Stimulated activated CD8-positive, alpha-beta memory T cell treated with anti-CD3 and anti-CD28 coated beads, Interleukin-12 subunit alpha, Interleukin-12 subunit beta, amount 100 ng/mL, for 1 hour (primary cell): ENCODE results near the gene SLC35G1.

Source experiments
- DNase-seq: peaks from one replicate; pipeline ENCODE4 v3.0.0-alpha.2; 2020; ENCODE audit warnings: low read depth

SLC35G1 gene

DNA sequence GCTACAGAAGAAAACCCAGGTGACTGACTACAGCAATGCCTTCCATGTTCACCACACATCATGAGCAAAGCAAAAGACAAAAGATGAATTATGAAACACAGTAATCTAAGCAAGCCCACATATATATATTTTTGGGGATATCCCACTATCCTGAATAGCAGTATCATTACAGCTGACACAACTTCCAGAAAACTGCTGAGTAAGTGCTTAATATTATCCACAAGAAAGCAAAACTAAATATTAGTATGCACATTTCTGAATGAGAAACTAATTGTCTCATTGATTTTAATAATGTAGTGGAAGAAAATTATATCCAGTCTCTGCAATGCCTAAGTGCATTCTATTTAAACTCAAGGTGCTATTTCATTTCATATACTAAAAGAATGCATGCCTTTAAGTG, 14.5 kb upstream of the SLC35G1 start:
- no peak for DNase-seq

DNA sequence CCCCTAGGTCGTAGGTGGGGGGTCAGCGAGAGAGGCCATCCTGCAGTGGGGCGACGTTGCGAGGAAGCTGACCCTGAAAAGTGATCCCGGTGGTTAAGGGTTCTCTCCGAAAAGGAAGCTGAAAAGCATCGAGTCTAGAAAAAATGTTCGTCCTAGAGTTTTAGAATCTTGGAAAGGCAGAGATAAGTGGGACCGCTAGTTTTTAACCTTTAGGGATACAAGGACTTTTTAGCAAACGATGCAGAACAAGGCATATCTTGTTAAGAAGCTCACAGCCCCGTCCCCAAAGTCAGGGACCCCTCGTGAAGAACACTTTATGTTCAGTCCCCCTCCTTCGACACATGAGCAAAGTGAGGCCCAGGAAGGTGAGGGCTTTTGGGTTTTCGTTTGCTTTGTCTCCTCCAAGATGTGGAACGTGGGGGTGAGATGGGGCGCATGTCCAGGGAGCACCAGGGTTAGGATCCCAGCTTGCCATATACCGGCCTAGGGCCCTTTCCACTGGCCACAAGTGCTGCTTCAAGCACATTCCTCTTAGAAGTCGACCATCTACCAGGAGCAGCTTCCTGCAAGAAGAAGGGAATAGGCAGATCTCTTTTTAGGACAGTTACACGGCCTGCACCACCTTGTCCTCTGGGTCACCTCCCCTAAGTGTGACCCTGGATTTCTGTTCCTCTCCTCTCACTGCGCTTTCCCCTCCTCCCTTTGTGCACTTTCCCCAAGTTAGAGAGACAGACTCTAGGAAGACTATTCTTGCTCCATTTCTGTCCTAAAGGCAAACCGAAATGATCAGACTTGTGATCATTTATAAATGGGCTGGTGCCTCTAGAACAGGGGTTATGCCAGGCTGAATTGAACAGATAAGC, 969 bp downstream of the SLC35G1 start:
- DNase-seq: no peak

DNA sequence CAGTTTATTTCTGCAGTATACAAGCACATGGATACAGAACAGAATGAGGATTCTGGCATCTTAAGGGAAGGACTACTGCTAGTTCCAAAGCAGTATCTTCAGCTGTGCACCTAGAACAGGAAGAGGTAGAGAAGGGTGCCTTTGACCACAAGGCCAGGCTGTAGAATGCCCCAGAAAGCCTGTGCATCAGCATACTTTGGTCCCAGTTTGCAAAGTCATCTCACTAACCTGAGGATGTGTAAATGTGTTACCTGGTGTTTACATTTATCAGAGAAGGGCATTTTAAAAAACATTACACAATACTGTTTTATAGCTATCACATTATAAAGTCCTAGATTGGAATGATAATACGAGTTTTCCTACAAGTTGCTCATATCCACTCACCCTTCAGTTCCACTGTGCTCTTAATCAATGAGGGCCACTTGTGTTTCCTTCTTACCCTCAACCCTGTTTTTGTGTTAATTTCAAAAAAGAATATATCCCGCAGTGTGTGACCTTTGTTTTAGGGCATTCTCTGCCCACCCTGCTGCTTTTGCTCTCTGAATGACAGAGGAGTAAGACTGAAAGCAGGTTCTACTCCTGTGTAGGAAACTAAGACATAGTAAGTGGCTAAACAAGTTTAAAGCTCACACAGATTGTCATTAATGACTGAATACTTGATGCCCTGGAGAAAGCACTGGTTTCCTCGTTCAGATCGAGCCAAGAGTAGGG, 3.4 kb downstream of the SLC35G1 start:
- no peak for DNase-seq

DNA sequence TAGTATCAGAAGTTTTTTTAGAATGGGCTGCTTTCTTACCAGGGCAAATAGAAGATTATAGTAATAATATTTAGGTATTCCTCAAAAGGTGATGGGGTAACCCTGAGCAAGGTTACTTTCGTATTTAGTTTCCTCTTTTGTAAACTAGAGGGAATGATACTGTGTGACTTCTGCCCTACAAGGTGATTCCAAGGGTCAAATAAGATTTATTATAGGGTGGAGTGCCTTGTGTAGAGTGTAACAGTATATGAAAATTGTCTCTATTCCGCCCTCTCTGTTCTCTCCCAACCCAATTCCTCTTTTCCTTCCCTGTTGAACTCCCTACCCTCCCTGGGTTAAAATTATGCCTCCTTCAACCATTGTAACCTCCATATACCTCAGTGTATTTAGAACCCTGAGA, 5.3 kb downstream of the SLC35G1 start:
- DNase-seq: no peak

DNA sequence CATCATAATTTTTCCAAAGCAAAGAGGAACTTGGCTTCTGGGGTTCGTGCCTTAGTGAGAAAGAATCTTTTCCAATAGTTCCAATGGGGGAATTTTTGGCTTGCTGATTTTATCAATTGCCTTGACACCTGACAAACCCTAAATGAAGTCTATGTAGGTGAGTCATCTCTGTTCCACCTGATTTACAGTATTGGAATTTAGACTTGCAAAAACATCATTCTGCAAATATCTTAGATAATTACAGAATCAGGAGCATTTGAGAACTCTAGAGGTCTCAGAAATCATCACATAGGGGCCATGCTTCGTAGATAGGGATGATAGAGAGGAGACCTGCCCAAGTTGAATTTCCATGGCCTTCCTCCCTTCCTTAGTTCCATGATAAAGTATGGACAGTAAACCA, 9.3 kb downstream of the SLC35G1 start:
- DNase-seq: no peak

DNA sequence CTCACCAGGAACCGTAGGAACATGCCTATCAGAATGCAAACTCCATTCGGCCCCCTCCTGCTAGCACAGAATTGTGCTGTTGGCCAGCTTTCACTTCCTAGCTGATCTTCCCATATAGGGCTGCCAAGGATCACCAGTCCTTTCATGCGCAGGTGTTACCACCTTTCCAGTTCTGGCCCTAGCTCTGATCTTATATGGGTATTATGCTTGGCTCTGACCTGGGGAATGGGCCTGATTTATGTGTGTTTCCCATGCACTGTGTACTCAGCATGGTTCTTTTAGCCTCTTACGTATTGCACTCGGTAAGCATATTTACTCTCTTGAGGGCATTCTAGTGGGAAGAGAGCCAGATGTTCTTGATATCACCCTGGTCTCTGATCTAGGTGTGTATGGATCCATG, 11.1 kb downstream of the SLC35G1 start:
- DNase-seq: no peak

DNA sequence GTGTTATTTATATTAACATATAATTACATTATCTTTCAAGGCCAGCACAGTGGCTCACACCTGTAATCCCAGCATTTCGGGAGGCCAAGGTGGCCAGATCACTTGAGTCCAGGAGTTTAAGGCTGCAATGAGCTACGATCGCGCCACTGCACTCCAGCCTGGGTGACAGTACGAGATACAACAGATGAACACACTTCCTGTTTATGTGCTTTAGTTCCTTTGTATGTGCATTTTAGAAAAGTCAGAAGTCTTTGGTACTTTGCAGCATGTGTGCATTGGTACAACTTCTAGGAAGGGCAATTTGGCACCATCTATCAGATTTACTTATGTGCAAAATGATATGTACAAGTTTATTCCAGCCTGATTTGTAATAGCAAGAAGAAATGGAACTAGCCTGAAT, 13.3 kb downstream of the SLC35G1 start:
- DNase-seq: no peak

DNA sequence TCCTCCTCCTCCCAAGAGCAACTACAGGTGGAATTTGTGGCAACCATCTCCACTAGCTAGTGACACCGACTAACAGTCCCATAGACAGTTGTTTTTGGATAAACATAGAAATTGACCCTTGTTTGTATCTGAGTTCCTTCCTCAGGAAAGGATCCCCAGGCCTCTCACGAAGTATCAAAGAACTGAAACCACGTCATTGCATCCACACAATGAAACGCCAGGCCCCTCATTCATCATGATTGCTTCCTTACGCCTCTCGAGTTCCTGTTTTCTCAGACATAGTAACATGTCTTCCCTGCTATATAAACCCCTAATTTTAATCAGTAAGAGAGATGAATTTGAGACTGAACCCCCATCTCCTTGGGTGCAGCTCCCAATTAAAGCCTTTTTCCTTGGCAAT, 18.1 kb downstream of the SLC35G1 start:
- DNase-seq: no peak

DNA sequence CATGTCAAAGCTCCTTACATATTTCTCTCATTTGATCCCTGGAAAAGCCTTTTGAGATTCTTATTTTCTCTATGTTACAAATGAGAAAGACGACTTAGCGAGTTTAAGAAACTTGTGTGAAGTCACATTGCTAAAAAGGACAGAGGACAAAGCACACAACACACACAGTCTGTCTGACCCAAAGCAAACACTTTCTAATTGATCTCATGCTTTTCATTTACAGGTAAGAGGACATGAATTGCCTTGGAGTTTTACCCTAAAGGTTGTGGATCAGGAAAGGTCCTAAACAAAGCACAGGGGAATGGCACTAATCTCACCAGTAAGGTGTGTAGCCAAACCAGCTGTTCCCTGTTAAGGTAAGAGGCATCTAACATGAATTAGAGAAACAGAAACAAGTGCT, 18.7 kb downstream of the SLC35G1 start:
- DNase-seq: no peak

DNA sequence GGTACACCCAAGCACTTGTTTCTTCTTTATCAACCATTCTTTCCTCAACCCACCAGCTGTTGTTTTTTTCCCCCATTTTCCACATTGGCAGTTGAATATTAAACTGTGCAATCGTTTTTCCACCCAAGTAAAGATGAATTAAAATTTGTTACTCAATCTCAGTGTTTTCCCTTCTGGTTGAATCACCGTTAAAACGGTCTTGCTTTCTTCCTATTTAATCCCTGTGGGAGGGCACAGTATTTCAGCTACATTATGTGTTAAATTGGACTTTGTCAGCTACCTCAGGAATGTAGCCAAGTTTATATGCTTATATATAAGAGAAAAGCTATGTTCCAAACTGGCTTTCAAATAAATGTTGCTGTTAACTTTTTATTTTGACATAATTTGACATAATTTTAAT, 19.9 kb downstream of the SLC35G1 start:
- DNase-seq: no peak

DNA sequence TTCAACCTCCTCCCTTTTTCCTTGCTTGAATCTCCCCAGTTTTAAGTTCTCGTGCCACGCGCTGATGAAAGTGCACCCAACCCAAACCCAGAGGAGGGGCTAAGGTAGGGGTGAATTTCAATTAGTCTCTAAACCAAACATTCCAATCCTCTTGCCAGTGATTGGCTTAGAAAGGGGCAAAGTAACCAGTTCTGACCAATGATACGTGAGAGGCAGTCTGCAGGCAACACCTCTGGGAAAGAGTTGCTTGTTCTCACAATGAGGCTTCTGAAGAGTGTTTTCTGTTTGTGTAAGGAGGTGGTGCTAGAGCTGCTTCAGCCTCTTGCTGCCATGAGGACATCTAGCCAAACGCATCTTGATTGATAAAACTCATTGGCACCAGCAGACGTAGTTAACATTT, 21.8 kb downstream of the SLC35G1 start:
- no peak for DNase-seq

DNA sequence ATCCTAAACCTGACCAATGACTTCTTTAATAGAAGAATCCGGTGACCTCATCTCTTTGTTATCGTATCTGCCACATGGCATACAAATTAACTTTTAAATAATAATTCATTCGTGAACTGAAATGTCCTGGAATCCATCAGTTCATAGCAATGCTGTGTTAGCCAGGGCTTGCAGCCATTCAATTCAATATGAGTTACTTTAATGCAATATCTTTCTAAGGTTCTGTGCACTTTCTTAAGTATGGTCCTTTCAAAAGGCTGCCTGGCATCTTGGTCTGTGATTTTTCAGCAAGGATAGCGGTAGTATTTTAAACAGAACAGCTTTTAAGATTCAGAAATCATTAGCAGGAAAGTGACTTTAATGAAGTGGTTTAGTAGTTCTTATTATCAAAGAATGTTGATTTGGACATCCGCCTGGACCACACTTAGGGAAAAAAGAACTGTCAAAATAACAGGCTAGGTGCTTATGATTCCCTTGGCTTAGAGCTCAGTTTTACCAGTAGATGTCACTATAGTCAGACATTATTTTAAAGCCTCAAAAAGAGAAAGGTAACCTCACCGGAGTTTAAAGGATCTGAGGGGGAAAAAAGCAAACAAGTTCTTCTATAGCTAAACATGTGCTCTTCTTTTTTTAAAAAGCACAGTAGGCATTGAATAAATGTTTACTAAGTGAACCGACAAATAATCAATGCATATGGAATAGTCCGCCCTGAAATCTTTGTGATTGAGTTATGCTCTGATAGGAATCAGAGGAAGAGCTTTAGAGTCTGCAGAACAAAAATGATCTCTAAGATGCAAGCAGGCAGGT, 22.7 kb downstream of the SLC35G1 start:
- DNase-seq: no peak

DNA sequence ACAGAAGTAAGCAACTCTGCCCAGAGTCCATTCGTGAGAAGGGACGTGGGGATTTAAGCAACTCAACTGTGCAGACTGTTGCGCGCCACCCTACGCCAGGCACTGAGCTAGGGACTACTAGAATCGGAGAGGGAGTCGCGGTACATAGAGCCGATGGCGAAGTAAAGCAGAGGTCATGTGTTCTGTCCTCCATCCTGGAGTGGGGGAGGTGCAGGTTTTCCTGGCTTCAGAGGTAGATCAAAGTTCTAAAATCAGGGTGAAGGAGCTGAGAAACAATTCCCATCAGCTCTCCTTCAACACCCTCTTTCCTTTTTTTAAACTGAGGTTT, 23.2 kb downstream of the SLC35G1 start:
- no peak for DNase-seq

DNA sequence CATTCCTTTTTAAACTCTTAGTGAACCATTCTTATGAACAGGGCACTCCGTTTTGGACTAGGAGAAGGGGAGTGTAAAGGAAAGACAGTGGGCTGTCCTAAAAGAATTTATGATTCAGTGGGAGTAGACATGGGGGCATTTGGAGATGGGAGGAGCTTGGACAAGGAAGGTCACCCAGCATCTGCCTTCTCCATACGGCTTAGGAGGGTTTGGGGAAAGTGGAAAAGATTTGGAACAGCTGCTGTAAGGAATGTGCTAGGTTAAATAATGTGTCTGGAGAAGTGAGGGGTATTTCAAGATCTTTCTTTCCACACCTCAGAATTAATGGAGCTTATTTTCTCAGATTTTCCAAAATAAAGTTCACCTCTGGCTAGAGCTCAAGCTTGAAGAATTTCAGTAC, 24.0 kb downstream of the SLC35G1 start:
- DNase-seq: no peak

DNA sequence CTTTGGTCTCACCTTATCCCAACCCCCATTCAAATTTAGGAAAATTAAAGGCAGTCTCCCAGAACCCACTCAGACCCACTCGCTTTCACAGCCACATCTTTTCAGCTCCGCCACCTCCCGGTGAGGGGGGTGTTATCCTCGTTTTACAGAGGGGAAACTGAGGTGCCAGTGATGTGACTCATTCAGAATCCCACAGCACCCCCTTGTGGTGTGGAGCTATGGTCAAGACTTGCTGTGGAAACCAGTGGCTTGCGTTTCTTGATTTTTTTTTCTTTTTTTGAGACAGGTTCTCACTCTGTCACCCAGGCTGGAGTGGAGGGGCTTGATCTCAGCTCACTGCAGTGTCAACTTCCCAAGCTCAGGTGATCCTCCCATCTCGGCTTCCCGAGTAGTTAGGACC, 27.6 kb downstream of the SLC35G1 start:
- peak; percentile 11 for DNase-seq

DNA sequence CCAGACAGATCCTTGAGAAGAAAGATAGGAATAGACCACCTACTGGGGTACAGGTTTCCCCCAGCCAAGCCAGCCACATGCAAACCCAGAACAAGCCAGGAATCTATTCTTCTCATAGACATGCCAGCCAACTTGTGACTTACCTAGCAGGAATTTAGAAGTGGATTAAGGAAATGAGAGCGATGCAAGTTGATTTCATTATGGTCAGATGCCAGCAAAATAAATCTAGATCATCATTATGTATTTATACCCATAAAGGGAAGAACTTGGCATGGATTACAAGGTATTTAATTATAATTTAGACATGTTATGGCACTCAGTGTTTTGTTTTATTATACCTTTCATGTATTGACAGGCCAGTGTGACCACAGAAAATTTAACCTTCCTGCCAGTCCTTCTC, 32.8 kb downstream of the SLC35G1 start:
- no peak for DNase-seq

DNA sequence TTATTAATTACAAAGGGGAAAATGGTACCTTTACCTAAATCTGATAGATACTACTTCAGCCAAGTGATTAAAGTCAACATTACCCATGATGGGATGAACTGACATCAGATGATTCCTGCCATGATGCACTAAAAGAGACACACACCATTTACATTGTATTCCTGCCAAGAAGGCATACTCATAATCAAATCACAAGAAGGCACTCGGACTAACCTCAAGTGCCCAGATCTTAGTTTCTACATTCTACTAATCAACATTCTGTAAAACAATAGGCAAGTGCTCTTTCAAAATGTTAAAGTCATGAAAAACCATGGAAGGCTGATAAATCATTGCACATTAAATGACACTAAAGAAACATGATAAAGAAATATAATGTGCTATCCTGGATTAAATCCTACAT, 44.4 kb downstream of the SLC35G1 start:
- no peak for DNase-seq

DNA sequence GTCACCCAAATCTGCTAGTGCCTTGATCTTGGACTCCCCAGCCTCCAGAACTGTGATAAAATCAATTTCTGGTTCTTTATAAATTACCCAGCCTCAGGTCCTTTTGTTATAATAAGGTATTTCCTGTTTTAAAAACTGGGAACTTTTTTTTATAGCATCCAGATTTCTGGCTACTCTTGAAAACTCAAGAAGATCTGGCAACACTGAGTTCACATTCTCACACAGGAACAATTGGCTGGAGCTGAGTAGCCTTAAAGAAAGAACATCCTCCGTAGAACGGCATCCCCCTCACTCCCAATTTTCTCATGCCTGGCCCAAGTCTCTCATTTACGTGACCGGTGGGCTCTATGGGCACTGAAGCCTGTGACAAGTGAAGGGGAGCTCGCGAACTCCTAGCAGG, 47.1 kb downstream of the SLC35G1 start:
- DNase-seq: no peak

DNA sequence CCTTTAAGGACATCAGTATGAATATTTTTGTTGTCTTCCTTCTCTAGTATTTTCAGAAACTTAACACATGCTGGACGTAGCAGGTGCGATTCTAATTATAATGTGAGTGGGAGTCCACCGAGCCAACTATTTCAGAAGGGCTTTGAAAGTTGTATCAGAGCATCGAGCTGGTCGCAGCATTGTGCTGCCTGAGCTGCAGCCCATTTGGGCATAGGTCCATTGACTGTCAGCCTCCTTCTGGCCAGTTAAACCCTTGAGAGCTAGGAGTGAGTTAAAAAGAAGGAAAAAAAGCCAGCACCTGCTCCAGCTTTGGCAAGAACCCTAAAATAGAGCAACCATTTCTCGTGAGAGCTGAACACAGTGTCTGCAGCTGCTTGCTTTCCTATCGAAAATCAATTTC, 47.8 kb downstream of the SLC35G1 start:
- DNase-seq: no peak

DNA sequence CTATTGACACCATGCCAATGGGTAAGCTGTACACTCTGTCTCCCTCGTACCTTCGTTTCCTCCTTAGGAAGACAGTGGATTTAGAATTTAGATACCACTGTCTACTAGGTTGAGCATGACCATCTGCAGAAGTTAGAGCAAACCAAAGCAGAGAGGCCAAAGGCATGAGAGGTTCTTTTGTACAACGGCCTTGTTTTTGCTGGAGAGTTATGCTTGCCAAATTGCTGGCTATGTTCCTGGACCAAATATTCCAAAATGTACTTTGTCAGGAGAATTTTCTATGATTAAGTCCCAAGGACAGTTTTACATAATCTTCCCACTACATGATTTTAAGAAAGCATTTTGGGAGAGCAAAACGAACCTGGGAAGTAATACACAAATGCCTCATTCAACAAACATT, 52.0 kb downstream of the SLC35G1 start:
- no peak for DNase-seq

DNA sequence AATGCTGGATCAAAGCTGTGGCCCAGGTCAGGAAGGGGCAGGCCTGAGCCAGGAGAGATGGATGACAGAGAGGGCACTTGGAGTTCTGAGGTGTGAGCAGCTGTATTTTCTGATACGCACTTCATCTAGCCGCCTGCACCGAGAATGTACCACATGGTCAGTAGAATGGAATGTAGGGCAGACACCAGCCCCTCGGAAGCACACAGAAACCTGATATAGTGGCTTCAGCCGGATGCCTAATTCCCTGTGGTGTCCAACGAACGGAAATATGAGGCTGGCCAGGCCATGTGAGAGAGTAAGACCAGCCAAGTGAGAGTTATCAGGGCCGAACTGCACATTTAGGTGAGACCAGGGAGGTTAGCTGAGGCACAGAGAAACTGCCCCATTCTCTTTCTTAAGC, 53.3 kb downstream of the SLC35G1 start:
- DNase-seq: no peak

DNA sequence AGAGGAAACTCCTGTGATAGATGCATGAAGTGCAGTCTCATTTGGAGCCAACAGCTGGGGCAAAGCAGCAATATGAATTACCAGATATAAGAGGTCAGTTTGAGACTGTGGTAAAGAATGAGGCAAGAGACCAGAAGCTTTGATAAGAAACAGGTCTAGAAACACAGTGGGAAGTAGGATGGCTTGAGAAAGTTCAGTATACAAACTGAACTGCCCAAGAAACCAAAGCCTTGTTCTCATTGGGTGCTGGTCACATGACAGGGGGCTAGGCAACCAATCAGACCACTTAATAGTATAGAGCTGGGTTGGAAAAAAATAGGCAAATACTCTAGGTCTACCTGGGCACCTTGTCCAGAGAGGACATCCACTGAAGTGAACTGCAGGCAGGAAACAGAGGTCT, 53.7 kb downstream of the SLC35G1 start:
- DNase-seq: no peak

DNA sequence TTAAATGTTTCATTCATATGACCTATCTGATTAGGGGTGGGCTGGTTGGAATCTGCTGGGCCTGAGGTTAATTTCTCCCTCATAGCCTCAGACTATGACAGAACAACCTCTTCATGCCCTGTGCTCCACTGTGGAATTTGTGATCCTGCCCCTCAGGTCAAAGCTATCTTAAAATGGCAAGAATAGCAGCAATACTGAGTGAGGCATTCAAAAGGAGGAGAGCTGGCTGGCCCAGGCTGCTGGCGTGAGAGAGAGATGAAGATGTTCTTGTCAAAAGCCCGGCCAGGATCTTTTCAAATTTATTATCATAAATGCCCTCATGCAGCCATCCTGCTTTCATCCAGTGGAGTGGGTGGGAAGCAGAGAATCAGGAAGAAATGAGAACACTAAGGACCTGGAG, 58.1 kb downstream of the SLC35G1 start:
- no peak for DNase-seq
